GM18505 (cell line): ENCODE measurements around the gene NMT2.

Experiments
- ATAC-seq: cut with Tn5 transposase; IDR thresholded peaks from one replicate; pipeline ENCODE4 v1.9.1; 2021; ENCODE audit not compliant: unreplicated experiment
- POLR2A ChIP-seq: IDR thresholded peaks from 4 replicates; pipeline ENCODE4 v1.6.1; 2011; ENCODE audit warnings: borderline replicate concordance; ENCODE audit not compliant: insufficient read depth, insufficient read length; ENCODE audit errors: extremely low read depth

Gene NMT2

GRCh38 chr10:15167411-15168290 is 842 bp downstream of the NMT2 start:
- TF ChIP-seq POLR2A: no peak
- ATAC-seq: peak; percentile 35

- ATAC-seq: no peak
- no peak for TF ChIP-seq POLR2A
These were observed 2.2 kb downstream of the NMT2 start for GRCh38 chr10:15166325-15166724.

GRCh38 chr10:15163253-15163828 is 5.2 kb downstream of the NMT2 start:
- no peak for ATAC-seq
- TF ChIP-seq POLR2A: no peak

- no peak for TF ChIP-seq POLR2A
- ATAC-seq: no peak
These were observed 9.5 kb downstream of the NMT2 start for GRCh38 chr10:15158972-15159371.

- no peak for ATAC-seq
- TF ChIP-seq POLR2A: no peak
These were observed 10.0 kb downstream of the NMT2 start for GRCh38 chr10:15158448-15158847.

GRCh38 chr10:15155978-15156656 is 12.4 kb downstream of the NMT2 start:
- TF ChIP-seq POLR2A: no peak
- ATAC-seq: no peak

- no peak for TF ChIP-seq POLR2A
- no peak for ATAC-seq
These were observed 15.9 kb downstream of the NMT2 start for GRCh38 chr10:15152556-15152955.

GRCh38 chr10:15150563-15150962 is 17.9 kb downstream of the NMT2 start:
- ATAC-seq: no peak
- no peak for TF ChIP-seq POLR2A

GRCh38 chr10:15149042-15149771 is 19.3 kb downstream of the NMT2 start:
- no peak for TF ChIP-seq POLR2A
- ATAC-seq: no peak

- ATAC-seq: no peak
- no peak for TF ChIP-seq POLR2A
These were observed 20.7 kb downstream of the NMT2 start for GRCh38 chr10:15147594-15148392.

GRCh38 chr10:15146366-15146765 is 22.1 kb downstream of the NMT2 start:
- TF ChIP-seq POLR2A: no peak
- no peak for ATAC-seq

- no peak for TF ChIP-seq POLR2A
These were observed 23.7 kb downstream of the NMT2 start for GRCh38 chr10:15144788-15145187.

GRCh38 chr10:15141136-15142054 is 27.1 kb downstream of the NMT2 start:
- ATAC-seq: no peak
- no peak for TF ChIP-seq POLR2A

More at GRCh38 chr10:15144788-15145187, 23.7 kb downstream of the NMT2 start:
- ATAC-seq: no peak
